HCT116 (cell line): ENCODE data around the gene FAM151A. TPM values are rescaled to one million over a fixed set of nuclear protein-coding genes. Genes with fewer than 3 reads are reported as not detected.

Experiments used
- ATAC-seq: fragments of 200-7000 bp; cut with Tn5 transposase; 2 replicates; pipeline ENCODE4 v1.9.1; 2020; ENCODE audit warnings: mild to moderate bottlenecking, moderate library complexity
- BruUV-seq: library from RNA; stranded (reverse); fragments of 400-500 nt; replicated peaks from 2 replicates; lab custom pipeline; 2021; lab: Mats Ljungman, UMichigan
- CTCF ChIA-PET: fragments of 300-600 bp; sonication (Branson Sonifier 250); formaldehyde crosslinking; loops from one replicate; lab custom pipeline; 2021; ENCODE audit warnings: antibody characterized with exemption; lab: Charles Lee
- POLR2A ChIA-PET: fragments of 300-600, 350-600 bp; sonication (Branson Sonifier 250); formaldehyde crosslinking; loops from one replicate; lab custom pipeline; 2021; ENCODE audit warnings: antibody characterized with exemption; lab: Charles Lee
- RAD21 ChIA-PET, 2 experiments: fragments of 300-600 bp; sonication (Branson Sonifier 250); formaldehyde crosslinking; loops; one replicate each; lab custom pipeline; 2023; ENCODE audit warnings: low total read pairs in 2 of 2; ENCODE audit not compliant: uncharacterized antibody in 2 of 2, unreplicated experiment in 2 of 2, low non-redundant PET in 1 of 2; lab: Charles Lee
- DNase-seq: peaks from one replicate; pipeline ENCODE4 v3.0.0-alpha.2; 2010; ENCODE audit warnings: low read depth, low spot score
- H2AFZ ChIP-seq: fragments of 200-600 bp; shearing (Covaris generic), sonication (generic); 2 replicates; pipeline ENCODE4 v1.6.1; 2017; ENCODE audit warnings: low read depth, mixed run types, mixed read lengths, antibody characterized with exemption, low read length; ENCODE audit not compliant: poor library complexity, severe bottlenecking
- H3K27ac ChIP-seq: 2 replicates; pipeline ENCODE4 v1.5.1; 2012; ENCODE audit warnings: low read depth, low read length
- H3K27me3 ChIP-seq: fragments of 200-600 bp; sonication (generic); 2 replicates; pipeline ENCODE4 v1.6.1; 2016; ENCODE audit warnings: mixed run types, low read length, mixed read lengths; ENCODE audit not compliant: insufficient read depth
- H3K36me3 ChIP-seq, 2 experiments: fragments of 200-500 bp in 1 of 2; fragments of 200-600 bp in 1 of 2; sonication (Bioruptor generic) in 1 of 2; sonication (generic) in 1 of 2; 2 replicates each; pipeline versions ENCODE4 v1.5.1 to v1.6.1; 2014 to 2016; ENCODE audit warnings: low read length in 2 of 2, inconsistent platforms in 1 of 2, mixed read lengths in 1 of 2, mixed run types in 1 of 2; ENCODE audit not compliant: insufficient read depth in 2 of 2, control insufficient read depth in 1 of 2
- H3K4me1 ChIP-seq, 2 experiments: fragments of 200-600 bp in 1 of 2; sonication (generic) in 1 of 2; 2 replicates each; pipeline versions ENCODE4 v1.5.1 to v1.6.1; 2012 to 2017; ENCODE audit warnings: low read length in 2 of 2, inconsistent platforms in 1 of 2, mild to moderate bottlenecking in 1 of 2, mixed read lengths in 1 of 2, mixed run types in 1 of 2, moderate library complexity in 1 of 2; ENCODE audit not compliant: insufficient read depth in 2 of 2, control insufficient read depth in 1 of 2
- H3K4me2 ChIP-seq: fragments of 200-600 bp; sonication (generic); 2 replicates; pipeline ENCODE4 v1.6.1; 2017; ENCODE audit warnings: mixed run types, low read length, mixed read lengths
- H3K4me3 ChIP-seq, 2 experiments: fragments of 200-600 bp in 1 of 2; sonication (generic) in 1 of 2; replicated peaks in 1 of 2; 2 replicates each; pipeline ENCODE4 v1.5.1; 2011 to 2016; ENCODE audit warnings: low read length in 2 of 2, control low read depth in 1 of 2, low read depth in 1 of 2, mild to moderate bottlenecking in 1 of 2, mixed read lengths in 1 of 2, mixed run types in 1 of 2
- H3K79me2 ChIP-seq: fragments of 200-600 bp; sonication (generic); 2 replicates; pipeline ENCODE4 v1.6.1; 2017; ENCODE audit warnings: mild to moderate bottlenecking, mixed run types, low read length, moderate library complexity, mixed read lengths; ENCODE audit not compliant: insufficient read depth
- H3K9ac ChIP-seq: fragments of 200-600 bp; sonication (generic); 2 replicates; pipeline ENCODE4 v1.6.1; 2016; ENCODE audit warnings: low read length, mixed read lengths
- H3K9me2 ChIP-seq: fragments of 200-600 bp; sonication (generic), shearing (Covaris generic); 2 replicates; pipeline ENCODE4 v1.6.1; 2017; ENCODE audit warnings: mixed run types, mild to moderate bottlenecking, moderate library complexity; ENCODE audit not compliant: insufficient read depth
- H3K9me3 ChIP-seq, 2 experiments: fragments of 200-500 bp in 1 of 2; fragments of 200-600 bp in 1 of 2; sonication (Bioruptor generic) in 1 of 2; sonication (generic) in 1 of 2; 2 replicates each; pipeline ENCODE4 v1.6.1; 2014 to 2017; ENCODE audit warnings: low read length in 2 of 2, mixed read lengths in 2 of 2, inconsistent platforms in 1 of 2, low read depth in 1 of 2, mild to moderate bottlenecking in 1 of 2, mixed run types in 1 of 2, moderate library complexity in 1 of 2; ENCODE audit not compliant: control insufficient read depth in 1 of 2, insufficient read depth in 1 of 2
- H4K20me1 ChIP-seq: fragments of 200-600 bp; sonication (generic), shearing (Covaris generic); 2 replicates; pipeline ENCODE4 v1.6.1; 2017; ENCODE audit warnings: mixed run types, mild to moderate bottlenecking, moderate library complexity; ENCODE audit not compliant: insufficient read depth
- CBX3 ChIP-seq: IDR thresholded peaks from 2 replicates; pipeline ENCODE4 v1.6.1; 2012; ENCODE audit warnings: low read depth
- CEBPB ChIP-seq: IDR thresholded peaks from 2 replicates; pipeline ENCODE4 v1.6.1; 2012; ENCODE audit warnings: low read depth
- CTCF ChIP-seq, 3 experiments: fragments of 200-600 bp in 1 of 3; sonication (generic) in 1 of 3; IDR thresholded peaks in 2 of 3; conservative IDR thresholded peaks in 1 of 3; 2 replicates each; pipeline ENCODE4 v1.5.1; 2012 to 2017; ENCODE audit warnings: low read depth in 2 of 3, low read length in 2 of 3, antibody characterized with exemption in 1 of 3, borderline replicate concordance in 1 of 3, control low read depth in 1 of 3, mild to moderate bottlenecking in 1 of 3, mixed read lengths in 1 of 3, mixed run types in 1 of 3, moderate library complexity in 1 of 3; ENCODE audit not compliant: insufficient read depth in 1 of 3
- EGR1 ChIP-seq: IDR thresholded peaks from 2 replicates; pipeline ENCODE4 v1.6.1; 2012; ENCODE audit warnings: low read depth
- ELF1 ChIP-seq: IDR thresholded peaks from 2 replicates; pipeline ENCODE4 v1.6.1; 2012; ENCODE audit warnings: low read depth, borderline replicate concordance
- EZH2phosphoT487 ChIP-seq: fragments of 200-600 bp; IDR thresholded peaks from 2 replicates; pipeline ENCODE4 v1.6.1; 2018; ENCODE audit warnings: antibody characterized with exemption, borderline replicate concordance
- JUND ChIP-seq: IDR thresholded peaks from 2 replicates; pipeline ENCODE4 v1.6.1; 2012
- RAD21 ChIP-seq: IDR thresholded peaks from 2 replicates; pipeline ENCODE4 v1.6.1; 2012; ENCODE audit warnings: low read depth, mild to moderate bottlenecking
- SIN3A ChIP-seq: IDR thresholded peaks from 2 replicates; pipeline ENCODE4 v1.6.1; 2012; ENCODE audit warnings: low read depth
- SRF ChIP-seq: IDR thresholded peaks from 2 replicates; pipeline ENCODE4 v1.6.1; 2012; ENCODE audit warnings: low read depth
- YY1 ChIP-seq: IDR thresholded peaks from 2 replicates; pipeline ENCODE4 v1.6.1; 2011; ENCODE audit warnings: low read length, low read depth, moderate library complexity, mild to moderate bottlenecking; ENCODE audit not compliant: insufficient replicate concordance; ENCODE audit errors: extremely low read depth
- intact Hi-C: fragments of 100-400 bp; cut with micrococcal nuclease; formaldehyde crosslinking; loops from 2 replicates; pipeline ENCODE4 v1.10.0; 2022
- total RNA-seq: library from RNA; stranded (reverse); gene quantifications from one replicate; pipeline ENCODE4 v1.2.1, GENCODE V29; 2021; ENCODE audit not compliant: unreplicated experiment
- TF ChIP-seq, protein P1 (sequence below): IDR thresholded peaks from 2 replicates; pipeline ENCODE4 v1.6.1; 2012; ENCODE audit warnings: low read depth

Gene FAM151A
- total RNA-seq, 1 experiment from 2014 or later, result not detected

GRCh38 chr1:54610048-54610447 is 13.3 kb downstream of the FAM151A start:
- Histone ChIP-seq H3K27ac (no peak overlapping the region), H3K9me2 (no peaks in the 10 kb centered on the region), H3K4me1 (peaks cover 0 to 7% of the 10 kb centered on the region in 2 experiments; a peak in 2 of 4 replicates), H3K9me3 (no peaks in the 10 kb centered on the region), H2AFZ (no peak overlapping the region), H3K9ac (no peak overlapping the region), H3K4me2 (no peak overlapping the region), H3K27me3 (no peaks in the 10 kb centered on the region), H3K36me3 (peaks cover 0 to 5% of the 10 kb centered on the region in 2 experiments; a peak in 1 of 4 replicates), H3K79me2 (no peaks in the 10 kb centered on the region), H4K20me1 (no peaks in the 10 kb centered on the region), H3K4me3 (no peak overlapping the region)
- ATAC-seq (no peak), DNase-seq (no peak)
- no TSS peak for BruUV-seq
- no peak for TF ChIP-seq CTCF (IDR thresholded peaks at IDR 0.05 in 2 of 3, conservative IDR thresholded peaks at IDR 0.05 in 1 of 3; ENCODE audit: borderline replicate concordance in 1 of 3, insufficient read depth in 1 of 3, low read depth in 2 of 3, low read length in 2 of 3)
- no peak for TF ChIP-seq EGR1
- TF ChIP-seq SIN3A, result no peak
- no peak for TF ChIP-seq CBX3
- no peak for TF ChIP-seq SRF
- TF ChIP-seq, protein P1, sequence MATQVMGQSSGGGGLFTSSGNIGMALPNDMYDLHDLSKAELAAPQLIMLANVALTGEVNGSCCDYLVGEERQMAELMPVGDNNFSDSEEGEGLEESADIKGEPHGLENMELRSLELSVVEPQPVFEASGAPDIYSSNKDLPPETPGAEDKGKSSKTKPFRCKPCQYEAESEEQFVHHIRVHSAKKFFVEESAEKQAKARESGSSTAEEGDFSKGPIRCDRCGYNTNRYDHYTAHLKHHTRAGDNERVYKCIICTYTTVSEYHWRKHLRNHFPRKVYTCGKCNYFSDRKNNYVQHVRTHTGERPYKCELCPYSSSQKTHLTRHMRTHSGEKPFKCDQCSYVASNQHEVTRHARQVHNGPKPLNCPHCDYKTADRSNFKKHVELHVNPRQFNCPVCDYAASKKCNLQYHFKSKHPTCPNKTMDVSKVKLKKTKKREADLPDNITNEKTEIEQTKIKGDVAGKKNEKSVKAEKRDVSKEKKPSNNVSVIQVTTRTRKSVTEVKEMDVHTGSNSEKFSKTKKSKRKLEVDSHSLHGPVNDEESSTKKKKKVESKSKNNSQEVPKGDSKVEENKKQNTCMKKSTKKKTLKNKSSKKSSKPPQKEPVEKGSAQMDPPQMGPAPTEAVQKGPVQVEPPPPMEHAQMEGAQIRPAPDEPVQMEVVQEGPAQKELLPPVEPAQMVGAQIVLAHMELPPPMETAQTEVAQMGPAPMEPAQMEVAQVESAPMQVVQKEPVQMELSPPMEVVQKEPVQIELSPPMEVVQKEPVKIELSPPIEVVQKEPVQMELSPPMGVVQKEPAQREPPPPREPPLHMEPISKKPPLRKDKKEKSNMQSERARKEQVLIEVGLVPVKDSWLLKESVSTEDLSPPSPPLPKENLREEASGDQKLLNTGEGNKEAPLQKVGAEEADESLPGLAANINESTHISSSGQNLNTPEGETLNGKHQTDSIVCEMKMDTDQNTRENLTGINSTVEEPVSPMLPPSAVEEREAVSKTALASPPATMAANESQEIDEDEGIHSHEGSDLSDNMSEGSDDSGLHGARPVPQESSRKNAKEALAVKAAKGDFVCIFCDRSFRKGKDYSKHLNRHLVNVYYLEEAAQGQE, result no peak
- no peak for TF ChIP-seq ELF1
- no peak for TF ChIP-seq CEBPB
- no peak for TF ChIP-seq YY1
- TF ChIP-seq EZH2phosphoT487, result no peak
- TF ChIP-seq RAD21, result no peak
- TF ChIP-seq JUND, result no peak
- RAD21 ChIA-PET, result no interaction called here
- CTCF ChIA-PET, result no interaction called here
- POLR2A ChIA-PET, result no interaction called here
- intact Hi-C loops, result no loop called here
